Choroid plexus epithelial cell (primary cell): ENCODE measurements around the gene FARP1.

Experiments used
- DNase-seq: peaks from one replicate; pipeline ENCODE4 v3.0.0-alpha.2; 2010; ENCODE audit warnings: low read depth
- H3K4me3 ChIP-seq: 2 replicates; pipeline ENCODE4 v1.5.1; 2011; ENCODE audit warnings: low read depth, mild to moderate bottlenecking, control low read depth, low read length, moderate library complexity
- TF ChIP-seq, protein P1 (sequence below): conservative IDR thresholded peaks from 2 replicates; pipeline ENCODE4 v1.5.1; 2011; ENCODE audit warnings: low read depth, mild to moderate bottlenecking, control low read depth, inconsistent platforms, low read length, moderate library complexity

Gene FARP1

DNA sequence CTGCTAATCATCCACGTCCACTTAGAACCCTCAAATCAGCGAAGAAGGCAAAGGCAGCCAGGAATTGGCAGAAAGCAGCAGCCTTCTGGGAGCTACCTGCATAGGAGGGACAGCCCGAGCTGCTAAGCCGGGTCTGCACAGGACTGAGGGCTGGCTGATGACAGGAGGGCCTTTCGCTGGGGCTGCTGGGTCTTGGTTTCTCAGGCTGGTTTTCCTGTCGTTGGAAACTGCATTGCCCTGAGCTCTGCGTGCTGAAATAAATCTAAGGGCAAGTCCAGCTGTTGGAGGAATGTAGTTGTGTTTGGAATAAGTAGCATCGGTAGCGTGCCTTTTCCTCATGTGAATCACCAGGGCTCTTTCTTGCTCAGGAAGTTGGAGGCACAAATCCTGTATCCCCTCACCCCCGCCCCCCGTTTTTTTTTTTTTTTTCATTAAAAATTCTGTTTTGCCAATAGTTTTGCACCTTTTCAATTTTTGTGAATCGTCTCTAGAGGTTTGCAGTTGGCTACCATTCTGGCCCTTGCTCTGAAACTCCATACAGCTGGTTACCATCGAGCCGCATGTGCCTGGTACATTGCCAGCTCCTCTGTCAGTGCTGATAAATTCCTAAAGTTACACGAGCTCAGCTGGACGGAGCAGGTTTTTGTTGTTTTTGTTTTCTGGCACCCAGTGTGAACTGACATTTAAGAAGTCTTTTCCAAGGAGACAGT is 228.1 kb downstream of the FARP1 start:
- TF ChIP-seq, protein P1, sequence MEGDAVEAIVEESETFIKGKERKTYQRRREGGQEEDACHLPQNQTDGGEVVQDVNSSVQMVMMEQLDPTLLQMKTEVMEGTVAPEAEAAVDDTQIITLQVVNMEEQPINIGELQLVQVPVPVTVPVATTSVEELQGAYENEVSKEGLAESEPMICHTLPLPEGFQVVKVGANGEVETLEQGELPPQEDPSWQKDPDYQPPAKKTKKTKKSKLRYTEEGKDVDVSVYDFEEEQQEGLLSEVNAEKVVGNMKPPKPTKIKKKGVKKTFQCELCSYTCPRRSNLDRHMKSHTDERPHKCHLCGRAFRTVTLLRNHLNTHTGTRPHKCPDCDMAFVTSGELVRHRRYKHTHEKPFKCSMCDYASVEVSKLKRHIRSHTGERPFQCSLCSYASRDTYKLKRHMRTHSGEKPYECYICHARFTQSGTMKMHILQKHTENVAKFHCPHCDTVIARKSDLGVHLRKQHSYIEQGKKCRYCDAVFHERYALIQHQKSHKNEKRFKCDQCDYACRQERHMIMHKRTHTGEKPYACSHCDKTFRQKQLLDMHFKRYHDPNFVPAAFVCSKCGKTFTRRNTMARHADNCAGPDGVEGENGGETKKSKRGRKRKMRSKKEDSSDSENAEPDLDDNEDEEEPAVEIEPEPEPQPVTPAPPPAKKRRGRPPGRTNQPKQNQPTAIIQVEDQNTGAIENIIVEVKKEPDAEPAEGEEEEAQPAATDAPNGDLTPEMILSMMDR: no peak
- H3K4me3 ChIP-seq: no peak overlapping the region
- peak; percentile 85 for DNase-seq

DNA sequence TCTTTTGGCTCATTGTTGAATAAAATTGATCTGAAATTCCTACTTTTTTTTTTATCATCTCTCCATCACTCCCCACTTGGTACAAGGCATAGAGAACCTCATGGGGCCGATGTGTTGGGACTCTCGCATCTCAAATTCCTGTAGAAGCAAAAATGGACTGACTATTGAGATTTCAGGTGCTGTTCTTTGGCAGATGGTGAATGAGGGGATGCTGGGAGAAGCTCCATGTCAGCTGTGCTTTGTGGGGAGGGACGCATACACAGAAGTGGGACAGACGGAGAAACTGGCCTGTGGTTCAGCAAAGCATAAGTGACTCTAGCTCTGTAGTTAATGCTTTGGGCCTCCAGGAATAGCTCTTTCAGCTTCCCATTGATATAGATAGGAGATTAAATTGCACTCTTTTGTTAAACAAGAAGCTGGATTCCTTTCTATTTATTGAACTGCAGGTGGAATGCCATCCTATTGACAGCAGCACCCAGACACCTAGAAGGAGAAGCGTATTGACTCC is 228.7 kb downstream of the FARP1 start:
- DNase-seq: no peak
- H3K4me3 ChIP-seq: no peak overlapping the region
- TF ChIP-seq, protein P1: no peak

DNA sequence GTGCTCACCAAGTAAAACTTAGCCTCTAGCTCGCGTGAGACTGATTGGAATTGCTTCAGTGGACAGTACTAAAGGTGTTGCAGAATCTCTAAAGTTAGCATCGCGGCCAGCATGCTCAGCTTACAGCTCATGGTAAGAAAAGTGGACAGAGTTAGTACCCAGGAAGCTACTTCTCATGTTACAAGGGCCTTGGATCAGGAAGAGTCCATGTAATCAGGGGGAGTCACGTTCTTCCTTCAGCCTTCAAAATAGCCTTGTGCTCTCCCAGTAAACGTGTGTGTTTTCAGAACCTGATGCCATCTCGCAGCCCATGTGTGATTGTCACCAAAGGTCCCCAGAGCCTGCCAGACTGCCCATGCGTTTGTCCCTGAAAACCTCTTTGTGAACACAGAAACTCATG is 230.0 kb downstream of the FARP1 start:
- no peak overlapping the region for H3K4me3 ChIP-seq
- TF ChIP-seq, protein P1: no peak
- peak; percentile 91 for DNase-seq

DNA sequence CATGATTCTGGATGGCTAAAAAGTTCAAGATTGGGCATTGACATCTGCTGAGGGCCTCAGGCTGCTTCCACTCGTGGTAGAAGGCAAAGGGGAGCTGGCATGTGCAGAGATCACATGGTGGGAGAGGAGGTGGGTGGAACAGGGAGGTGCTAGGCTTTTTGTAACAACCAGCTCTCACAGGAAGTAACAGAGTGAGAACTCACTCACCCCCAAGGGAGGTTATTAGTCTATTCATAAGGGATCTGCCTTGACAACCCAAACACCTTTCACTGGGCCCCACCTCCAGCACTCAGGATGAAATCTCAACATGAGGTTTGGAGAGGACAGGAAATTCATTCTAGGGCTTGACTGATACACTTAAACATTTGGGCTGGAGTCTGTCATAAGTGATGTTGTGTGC is 231.9 kb downstream of the FARP1 start:
- no peak for DNase-seq
- no peak overlapping the region for H3K4me3 ChIP-seq
- TF ChIP-seq, protein P1: no peak

DNA sequence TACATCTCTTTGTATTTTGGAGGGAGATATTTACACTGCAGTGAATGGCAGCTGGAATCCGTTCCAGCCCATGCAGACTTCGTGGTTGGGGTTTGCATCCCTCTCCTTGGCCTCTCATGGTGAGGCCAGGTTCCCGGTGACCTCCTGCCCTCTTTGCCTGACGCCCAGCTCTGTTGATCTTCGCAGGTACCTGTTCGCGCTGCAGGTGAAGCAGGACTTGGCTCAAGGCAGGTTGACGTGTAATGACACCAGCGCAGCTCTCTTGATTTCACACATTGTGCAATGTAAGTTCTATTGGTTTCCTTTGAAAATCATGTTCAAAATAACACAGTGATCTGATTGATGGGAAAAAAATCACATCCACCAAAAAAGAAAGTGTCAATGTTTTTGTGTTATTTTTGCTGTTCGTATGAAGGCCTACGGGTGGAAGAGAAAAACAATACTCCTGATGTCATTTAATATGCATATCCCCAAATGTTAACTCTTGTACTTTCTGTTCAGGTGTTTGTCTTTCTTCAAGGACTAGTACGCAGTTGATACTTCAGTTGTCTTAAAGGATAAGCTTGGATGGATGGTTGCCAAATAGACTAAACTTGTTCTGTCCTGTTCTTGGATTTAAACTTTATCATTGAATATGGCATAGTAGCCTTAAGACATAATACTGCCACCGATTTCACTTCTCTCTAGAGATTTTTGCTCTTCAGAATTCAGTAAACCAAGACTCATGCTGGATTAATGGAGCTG is 234.9 kb downstream of the FARP1 start:
- no peak for DNase-seq
- TF ChIP-seq, protein P1: no peak

DNA sequence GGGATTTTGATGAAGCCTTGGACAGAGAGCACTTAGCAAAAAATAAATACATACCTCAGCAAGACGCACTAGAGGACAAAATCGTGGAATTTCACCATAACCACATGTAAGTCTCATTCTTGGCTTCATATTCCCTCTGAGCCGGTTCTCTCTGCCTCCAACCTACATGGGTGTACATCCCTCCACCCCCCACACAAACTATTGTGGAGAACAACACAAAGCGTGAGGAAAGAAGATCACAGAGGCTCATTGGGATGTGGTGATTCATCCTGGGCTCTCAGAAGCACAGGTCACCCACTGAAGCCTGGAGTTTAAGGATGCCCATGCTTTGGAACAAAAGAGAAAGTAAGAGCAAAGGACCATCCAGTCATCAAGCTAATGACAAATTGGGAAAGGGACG is 241.8 kb downstream of the FARP1 start:
- H3K4me3 ChIP-seq: peak overlapping the region; percentile 2
- DNase-seq: peak; percentile 89
- TF ChIP-seq, protein P1: no peak

More for the DNA sequence above, 234.9 kb downstream of the FARP1 start:
- H3K4me3 ChIP-seq: no peak overlapping the region
